Retinal pigment epithelial cell (primary cell): ENCODE data around the gene HEPHL1.
"Not testable (repeated sequence)": the region's sequence is repeated elsewhere in the genome, so short reads cannot be mapped to it uniquely, and the experiment has no call there.

Experiments used
- DNase-seq: peaks from one replicate; pipeline ENCODE4 v3.0.0-alpha.2; 2010; ENCODE audit warnings: low read depth
- H3K4me3 ChIP-seq: 2 replicates; pipeline ENCODE4 v1.5.1; 2011; ENCODE audit warnings: mild to moderate bottlenecking, low read length, control low read depth, moderate library complexity
- CTCF ChIP-seq: conservative IDR thresholded peaks from 2 replicates; pipeline ENCODE4 v1.5.1; 2011; ENCODE audit warnings: low read depth, low read length, control low read depth, inconsistent platforms

HEPHL1 gene

GRCh38 chr11:94020777-94021481 lies at the start of gene HEPHL1:
Gene HEPHL1, plus strand, starts transcription at chr11:94021354. Its CDS starts 15 bp downstream, at chr11:94021369.
- no peak for TF ChIP-seq CTCF

GRCh38 chr11:93972790-93973189 lies 48.4 kb upstream of the HEPHL1 start:
- DNase-seq = no peak
- H3K4me3 ChIP-seq = no peak overlapping the region
- no peak for TF ChIP-seq CTCF

More at GRCh38 chr11:94020777-94021481, at the start of gene HEPHL1:
- H3K4me3 ChIP-seq = no peak within 1 kb of the TSS
- DNase-seq = no peak

- not testable (repeated sequence) for DNase-seq, H3K4me3 ChIP-seq
Observed at GRCh38 chr11:93973322-93974051, 47.7 kb upstream of the HEPHL1 start.

GRCh38 chr11:93974759-93975158 lies 46.4 kb upstream of the HEPHL1 start:
- no peak for TF ChIP-seq CTCF
- DNase-seq = no peak

GRCh38 chr11:93976577-93977254 lies 44.4 kb upstream of the HEPHL1 start:
- not testable (repeated sequence) for H3K4me3 ChIP-seq, DNase-seq

More at GRCh38 chr11:93974759-93975158, 46.4 kb upstream of the HEPHL1 start:
- H3K4me3 ChIP-seq = no peak overlapping the region

- TF ChIP-seq CTCF = no peak
- no peak overlapping the region for H3K4me3 ChIP-seq
- no peak for DNase-seq
Observed at GRCh38 chr11:93983542-93984195, 37.5 kb upstream of the HEPHL1 start.

- TF ChIP-seq CTCF = no peak
- no peak overlapping the region for H3K4me3 ChIP-seq
- DNase-seq = no peak
Observed at GRCh38 chr11:93984196-93984567, 37.0 kb upstream of the HEPHL1 start.
